ENCODE results near the gene IRX2.

GRCh38 chr5:2797160-2797559, 45.7 kb upstream of the IRX2 start:
- TF ChIP-seq EP300 (IDR thresholded peaks at IDR 0.05) (no peak), CTCF (IDR thresholded peaks at IDR 0.05) (no peak)

Measured in stomach (tissue), 4 donors.